K562 (cell line): Measurements from ENCODE around the gene PGP.
A peak's percentile ranks its signal among the peaks of the same experiment; 100 is the strongest.

Experiments used
- ELF4 ChIP-seq: fragments of 450-650 bp; formaldehyde crosslinking; IDR thresholded peaks from 2 replicates; pipeline ENCODE4 v1.4.0; 2022; ENCODE audit warnings: missing genetic modification characterization
- GATA2 ChIP-seq: sonication (generic); formaldehyde crosslinking; IDR thresholded peaks from 2 replicates; pipeline ENCODE4 v1.4.0; 2020; ENCODE audit warnings: mild to moderate bottlenecking, missing genetic modification reagents
- HDAC6 ChIP-seq: IDR thresholded peaks from 2 replicates; pipeline ENCODE4 v1.6.1; 2012; ENCODE audit warnings: low read depth, mild to moderate bottlenecking, control low read depth, inconsistent platforms, low read length, moderate library complexity
- KAT7 ChIP-seq: sonication (generic); formaldehyde crosslinking; IDR thresholded peaks from 2 replicates; pipeline ENCODE4 v1.8.0; 2022; ENCODE audit warnings: missing genetic modification reagents, mild to moderate bottlenecking, borderline replicate concordance
- MYC ChIP-seq, 2 experiments: fragments of 250-450 bp in 1 of 2; sonication (Bioruptor Pico) in 1 of 2; IDR thresholded peaks; 2 replicates each; pipeline versions ENCODE4 v1.5.1 to v1.6.1; 2012 to 2021; ENCODE audit warnings: low read depth in 2 of 2, borderline replicate concordance in 1 of 2, improper control_type of control experiment in 1 of 2, low read length in 1 of 2, mild to moderate bottlenecking in 1 of 2, moderate library complexity in 1 of 2
- RERE ChIP-seq: sonication (generic); formaldehyde crosslinking; IDR thresholded peaks from 2 replicates; pipeline ENCODE4 v1.8.0; 2023; ENCODE audit warnings: missing genetic modification reagents, mild to moderate bottlenecking, borderline replicate concordance
- ZBTB33 ChIP-seq: sonication (generic); formaldehyde crosslinking; IDR thresholded peaks from 2 replicates; pipeline ENCODE4 v1.8.1; 2023; ENCODE audit warnings: mild to moderate bottlenecking, missing genetic modification reagents
- ZC3H4 ChIP-seq: sonication (generic); formaldehyde crosslinking; IDR thresholded peaks from 2 replicates; pipeline ENCODE4 v1.9.0; 2021; ENCODE audit warnings: missing genetic modification reagents, borderline replicate concordance
- ZNF561 ChIP-seq: fragments of 450-650 bp; formaldehyde crosslinking; conservative IDR thresholded peaks from 2 replicates; pipeline ENCODE4 v1.4.0; 2020; ENCODE audit warnings: mild to moderate bottlenecking, moderate library complexity
- ZNF57 ChIP-seq: fragments of 450-650 bp; formaldehyde crosslinking; IDR thresholded peaks from 2 replicates; pipeline ENCODE4 v1.4.0; 2020; ENCODE audit warnings: mild to moderate bottlenecking, moderate library complexity

GRCh38 chr16:2184962-2185361, 29.7 kb downstream of the PGP start:
- TF ChIP-seq HDAC6 (no peak), ZNF57 (no peak), ZBTB33 (CRISPR knock-in tag) (peak; percentile 67), RERE (CRISPR knock-in tag) (no peak), ZC3H4 (CRISPR knock-in tag) (no peak), MYC (IDR thresholded peaks at IDR 0.05; ENCODE audit: low read depth, low read length) (no peak), MYC (CRISPR knock-in tag; IDR thresholded peaks at IDR 0.05; ENCODE audit: borderline replicate concordance, low read depth) (no peak), GATA2 (no peak), KAT7 (CRISPR knock-in tag) (no peak), ZNF561 (no peak), ELF4 (CRISPR knock-in tag) (no peak)
